Activated CD4-positive, alpha-beta T cell treated with anti-CD3 and anti-CD28 coated beads for 48 hours (primary cell): ENCODE measurements around the gene TERB1.

Source experiments
- DNase-seq: peaks from one replicate; pipeline ENCODE4 v3.0.0-alpha.2; 2020

TERB1 gene

DNA sequence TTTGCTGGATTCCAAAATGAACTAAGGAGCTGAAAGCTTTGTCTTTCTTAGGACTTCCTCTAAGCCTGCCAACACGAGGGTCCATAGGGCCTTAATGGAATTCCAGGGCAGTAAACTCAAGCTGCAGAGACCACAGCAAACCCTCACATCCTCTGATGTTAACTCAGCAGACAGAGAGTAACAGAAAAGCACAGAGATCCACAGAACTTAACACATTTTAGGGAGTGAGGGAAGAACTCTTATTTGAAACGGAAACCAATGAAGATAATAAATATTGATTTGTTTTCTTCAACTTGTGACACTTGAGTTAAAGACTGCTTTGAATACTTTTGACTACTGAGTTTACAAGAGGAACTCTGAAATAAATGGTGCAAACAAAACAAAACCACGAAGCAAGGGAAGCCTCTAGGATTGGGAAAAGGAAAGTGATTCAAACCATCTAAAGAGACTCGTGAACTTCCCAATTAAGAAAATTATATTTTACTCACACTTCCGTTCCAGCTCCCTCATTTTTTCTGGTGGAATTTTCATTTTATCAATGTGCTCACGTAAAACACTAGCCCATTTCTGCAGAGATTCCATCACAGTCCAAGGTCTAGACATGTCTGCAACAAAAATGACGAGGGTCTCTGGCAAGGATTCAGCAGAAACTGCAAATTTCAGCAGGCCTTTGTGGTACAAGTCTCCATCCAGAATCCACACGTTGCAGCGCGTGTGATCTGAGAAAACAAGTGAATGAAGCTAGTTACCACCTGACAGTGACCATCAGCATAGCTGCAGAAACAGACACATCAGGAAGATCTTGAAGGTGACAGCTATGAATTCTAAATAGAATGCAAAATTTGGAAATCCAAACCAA, 59.2 kb downstream of the TERB1 start:
- DNase-seq = no peak

DNA sequence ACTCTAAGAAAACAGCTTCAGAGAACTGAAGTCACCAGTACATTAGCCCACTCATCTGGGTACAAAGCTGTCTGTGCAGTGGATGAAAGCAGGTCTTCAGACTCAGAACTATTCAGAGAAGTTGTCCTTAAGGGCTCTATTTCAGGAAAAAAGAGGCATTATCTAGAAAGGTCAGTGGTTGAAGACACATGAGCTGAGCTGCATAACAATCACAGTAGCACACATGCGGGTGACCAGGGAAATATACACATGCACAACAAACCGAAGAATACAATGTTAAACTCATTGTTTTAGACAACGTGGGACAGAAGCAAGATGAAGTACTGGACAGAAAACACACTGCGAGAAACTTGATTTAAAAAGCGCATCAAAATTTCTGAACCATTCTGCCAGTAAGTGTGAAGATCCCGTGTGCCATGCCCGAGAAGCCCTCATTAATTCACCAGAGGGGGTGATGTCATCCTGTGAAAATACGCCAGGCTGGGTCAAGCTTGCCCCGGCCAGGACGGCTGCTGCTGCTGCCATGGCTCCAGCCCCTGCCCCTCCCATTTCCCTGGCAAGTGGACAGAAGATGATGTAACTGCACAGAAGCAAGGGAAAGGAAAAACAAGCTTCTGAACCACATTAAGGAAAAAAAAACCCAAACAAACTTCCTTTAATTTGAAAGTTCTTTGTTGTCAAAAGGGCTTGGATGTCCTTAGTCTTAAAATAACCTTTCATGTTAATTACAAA, 60.0 kb downstream of the TERB1 start:
- DNase-seq = no peak

DNA sequence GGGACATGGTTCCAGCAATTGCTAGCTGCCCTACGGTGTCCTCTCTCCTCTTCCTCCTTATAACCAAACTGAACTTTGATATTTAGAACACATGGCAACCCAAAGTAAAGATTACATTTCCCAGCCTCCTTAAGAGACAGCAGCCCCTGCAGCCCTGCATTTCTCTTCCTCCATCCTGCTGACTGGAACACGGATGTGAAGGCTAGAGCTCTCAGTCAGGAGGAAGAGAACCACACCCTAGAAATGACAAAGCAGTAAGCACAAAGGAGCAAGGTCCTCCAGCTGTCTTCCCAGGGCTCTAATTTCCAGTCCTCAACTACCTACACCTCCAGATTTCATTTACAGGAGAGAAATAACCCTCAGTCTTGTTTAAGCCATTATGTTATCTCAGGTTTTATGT, 60.9 kb downstream of the TERB1 start:
- DNase-seq = no peak

DNA sequence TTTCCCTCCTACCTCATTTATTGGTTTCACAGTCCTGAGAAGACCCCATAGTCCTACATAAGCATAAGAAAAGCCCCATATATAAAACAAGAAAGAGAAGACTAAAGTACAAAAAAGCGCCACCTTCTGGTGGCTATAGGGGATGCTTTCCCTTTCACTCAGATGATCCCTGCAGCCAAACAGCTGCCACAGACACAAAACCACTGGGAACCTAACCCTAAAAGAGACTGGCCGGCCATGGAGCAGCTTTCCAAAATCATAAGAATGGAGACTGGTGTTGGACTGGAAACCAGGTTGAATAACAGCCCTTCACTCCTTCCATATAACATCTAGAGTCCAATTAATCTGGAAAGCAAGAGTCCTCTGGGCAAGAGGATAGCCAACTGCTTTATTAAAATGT, 61.4 kb downstream of the TERB1 start:
- peak; percentile 48 for DNase-seq

DNA sequence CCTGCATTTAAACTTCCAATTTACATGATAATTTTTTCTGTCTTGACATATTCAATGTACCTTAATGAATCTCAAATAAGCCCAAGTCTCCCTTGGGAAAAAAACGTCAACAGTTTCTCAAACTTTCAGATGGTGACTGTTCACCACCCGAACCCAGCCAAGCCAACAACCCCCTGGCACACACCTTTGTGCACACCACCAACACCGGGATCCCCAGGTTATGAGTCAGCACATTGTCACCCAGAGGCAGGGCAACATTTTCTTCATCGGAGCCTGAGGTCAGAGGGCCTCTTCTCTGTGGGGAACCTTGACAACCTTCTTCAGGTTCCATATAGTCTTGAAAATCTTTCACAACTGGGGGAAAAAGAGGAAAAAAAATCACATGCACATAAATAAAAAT, 65.5 kb downstream of the TERB1 start:
- DNase-seq = no peak

DNA sequence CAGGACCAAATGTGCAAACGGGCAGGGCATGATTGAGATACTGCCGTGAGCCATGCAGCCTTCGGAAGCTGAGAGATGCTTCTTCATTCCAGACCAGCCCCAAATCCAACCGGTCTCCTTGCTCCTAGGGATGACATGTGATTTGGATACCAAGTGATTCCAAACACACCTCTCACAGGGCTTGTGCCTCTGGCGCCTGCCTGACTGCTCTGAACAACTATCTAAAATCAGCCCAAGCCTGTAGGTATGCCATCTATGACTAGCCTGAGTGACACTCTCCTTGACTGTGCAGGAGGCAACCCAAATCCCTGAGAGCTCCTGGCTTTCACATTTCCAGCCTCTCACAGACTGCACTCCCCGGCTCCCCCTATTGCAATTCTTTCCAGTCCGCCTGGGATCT, 70.3 kb downstream of the TERB1 start:
- DNase-seq = no peak

DNA sequence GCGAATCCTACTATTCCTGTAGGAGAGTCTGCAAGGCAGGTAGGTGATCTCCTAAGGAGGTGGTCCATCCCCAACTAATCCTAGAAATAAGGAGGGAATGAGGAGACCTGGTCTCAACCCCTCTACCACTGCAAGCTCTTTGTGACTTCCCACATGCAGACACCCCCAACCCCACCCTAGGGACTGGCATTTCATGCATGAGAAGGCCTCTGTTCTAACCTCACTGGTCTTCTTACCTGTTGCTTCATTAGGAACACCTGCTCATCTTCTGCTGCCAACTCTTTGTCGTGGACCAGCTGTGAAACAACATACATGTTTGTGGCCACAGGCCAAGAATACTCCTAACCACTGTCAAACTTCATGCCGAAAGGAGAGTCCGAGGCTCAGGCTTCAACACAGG, 72.6 kb downstream of the TERB1 start:
- DNase-seq = no peak

DNA sequence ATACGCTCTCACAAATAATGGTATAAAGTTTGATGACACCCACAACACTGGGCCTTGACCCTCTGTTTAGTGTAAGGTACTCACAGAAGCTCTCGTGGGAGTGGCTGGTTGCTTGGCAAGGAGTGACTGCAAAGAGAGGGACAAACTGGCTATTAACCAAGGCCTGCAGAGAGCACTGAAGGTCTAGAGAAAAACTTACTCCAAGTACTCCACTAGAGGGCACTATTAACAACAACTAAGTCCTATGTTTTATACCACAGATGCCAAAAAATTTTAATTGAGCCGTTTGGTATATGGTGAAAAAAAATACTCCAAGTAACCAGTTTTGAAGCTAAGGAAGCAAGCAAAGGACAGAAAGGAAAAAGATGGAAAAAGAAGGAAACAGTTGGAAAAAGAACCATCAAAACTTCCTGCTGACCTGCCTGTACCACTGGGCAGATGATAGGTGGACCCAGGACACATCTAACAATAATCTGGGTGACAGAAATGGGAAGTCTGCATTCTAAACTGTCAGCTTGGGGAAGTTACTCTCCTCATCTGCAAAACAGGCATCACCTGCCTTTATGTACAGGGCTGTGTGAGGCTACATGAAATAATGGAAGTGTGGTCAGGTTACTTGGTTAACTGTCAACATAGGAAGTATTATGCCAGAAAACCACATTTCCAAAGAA, 73.1 kb downstream of the TERB1 start:
- no peak for DNase-seq

DNA sequence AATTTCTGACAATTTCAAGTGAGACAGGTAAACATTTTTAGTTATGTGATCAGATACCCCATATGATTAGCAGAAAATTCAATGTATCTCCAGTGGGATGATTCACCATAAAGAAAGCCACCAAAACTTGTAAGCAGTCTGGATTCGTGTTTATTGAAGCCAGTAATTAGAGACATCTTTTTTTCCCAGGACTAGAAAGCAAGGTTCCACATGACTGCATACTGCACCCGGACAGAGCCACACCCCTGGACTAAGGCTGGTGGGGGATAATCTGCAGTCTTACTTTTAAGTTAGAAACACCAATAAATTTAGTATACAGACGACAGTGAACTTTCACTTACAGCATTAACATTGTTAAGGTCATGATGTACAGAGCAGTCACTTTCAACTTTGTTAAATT, 80.6 kb downstream of the TERB1 start:
- DNase-seq = no peak

DNA sequence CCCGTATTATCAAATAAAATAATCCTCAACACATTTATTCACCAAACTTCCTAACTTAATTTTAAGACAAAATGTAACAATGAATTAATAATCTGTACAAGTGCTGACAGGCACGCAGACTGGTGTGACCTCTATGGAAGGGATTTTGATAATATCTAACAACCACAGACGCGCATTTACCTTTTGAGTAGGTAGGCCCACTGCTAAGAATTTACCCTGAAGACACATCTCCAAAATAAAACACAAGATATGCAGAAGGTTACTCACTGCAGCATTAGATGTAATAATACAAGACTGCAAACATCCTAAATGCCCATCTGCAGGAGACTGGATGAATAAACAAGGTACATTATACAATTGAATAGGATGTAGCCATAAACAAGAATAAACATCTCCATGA, 82.1 kb downstream of the TERB1 start:
- DNase-seq = no peak

DNA sequence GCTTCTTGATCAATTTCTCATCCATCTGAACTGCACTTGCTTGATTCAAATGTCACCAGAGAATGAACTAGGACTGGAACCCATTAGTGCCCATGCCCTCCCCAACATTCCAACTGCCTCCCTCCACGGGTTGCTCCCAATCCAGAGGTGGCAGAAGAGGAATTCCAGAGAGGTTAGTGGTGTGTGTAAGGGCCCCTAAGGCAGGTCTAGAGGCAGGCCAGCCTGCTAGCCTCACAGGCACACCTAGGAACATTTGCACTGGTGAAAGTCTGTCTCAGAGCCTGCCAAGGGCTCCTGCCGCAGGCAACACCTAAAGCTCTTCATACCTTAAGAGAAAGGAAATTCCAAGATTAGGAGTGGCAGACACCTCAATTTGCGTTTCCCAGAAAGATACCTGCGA, 83.6 kb downstream of the TERB1 start:
- DNase-seq = no peak

DNA sequence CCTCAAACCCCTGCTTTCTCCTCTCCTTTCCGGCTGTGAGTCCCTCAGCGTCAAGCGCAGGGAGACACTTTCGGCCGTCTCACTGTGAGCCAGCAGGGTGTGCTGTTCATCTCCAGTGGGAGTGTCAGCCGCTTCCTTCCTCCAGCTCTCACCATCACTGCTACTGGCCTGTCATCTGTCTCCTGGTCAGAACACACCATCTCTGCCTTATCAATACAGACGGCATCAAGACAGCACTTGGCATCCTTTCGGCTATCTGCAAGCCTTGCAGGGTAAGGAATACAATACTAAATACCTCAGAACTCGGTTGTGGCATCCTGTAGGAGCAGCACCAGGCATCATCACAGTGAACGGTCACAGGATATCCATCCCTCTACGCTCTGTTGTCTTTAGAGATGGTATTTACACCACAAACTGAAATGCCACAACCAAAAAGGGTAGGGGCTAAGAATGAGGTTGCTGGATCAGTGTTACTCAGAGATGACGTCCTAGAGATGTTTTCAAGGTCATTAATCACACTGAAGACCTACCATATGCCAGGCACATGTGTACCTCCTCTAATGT, 84.2 kb downstream of the TERB1 start:
- peak; percentile 33 for DNase-seq

DNA sequence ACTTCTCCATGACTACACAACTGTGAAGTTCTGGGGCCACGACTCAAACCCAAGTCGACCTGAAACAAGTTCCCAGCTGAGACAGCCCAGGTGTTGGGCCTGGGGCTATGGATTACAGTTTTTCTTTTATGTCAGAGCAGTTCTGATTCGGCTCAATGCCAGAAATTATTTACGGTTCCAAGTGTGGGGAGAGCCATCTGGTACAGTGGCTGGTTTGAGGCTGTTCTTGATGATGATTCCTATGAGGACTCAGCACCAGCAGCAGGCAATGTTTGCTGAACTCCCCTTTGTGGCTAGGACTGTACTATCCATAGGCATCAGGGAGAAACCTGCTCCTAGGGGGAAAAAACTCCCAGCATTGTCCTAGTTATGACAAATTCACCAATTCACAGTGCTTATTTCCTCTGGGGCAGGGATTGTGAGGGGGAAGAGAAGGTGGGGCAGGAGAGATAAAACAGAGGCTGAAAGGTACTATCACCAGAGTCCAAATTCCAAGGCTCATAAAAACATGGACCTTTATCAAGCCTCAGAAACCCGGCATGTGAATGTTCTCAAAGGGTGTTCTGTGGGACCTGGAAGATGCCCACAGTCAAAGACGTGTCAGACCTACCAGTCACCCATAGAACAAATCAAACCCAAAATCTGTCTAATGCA, 86.6 kb downstream of the TERB1 start:
- DNase-seq = no peak

DNA sequence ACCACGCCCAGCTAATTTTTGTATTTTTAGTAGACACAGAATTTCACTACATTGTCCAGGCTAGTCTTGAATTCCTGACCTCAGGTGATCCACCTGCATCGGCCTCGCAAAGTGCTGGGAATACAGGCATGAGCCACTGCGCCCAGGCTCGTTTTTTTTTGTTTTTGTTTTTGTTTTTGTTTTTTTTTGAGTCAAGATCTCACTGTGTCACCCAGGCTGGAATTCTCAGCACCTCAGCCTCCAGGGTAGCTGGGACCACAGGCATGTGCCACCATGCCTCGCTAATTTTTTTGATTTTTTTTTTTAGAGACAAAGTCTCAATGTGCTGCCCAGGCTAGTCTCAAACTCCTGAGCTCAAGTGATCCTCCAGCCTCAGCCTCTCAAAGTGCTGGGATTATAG, 87.3 kb downstream of the TERB1 start:
- no peak for DNase-seq

DNA sequence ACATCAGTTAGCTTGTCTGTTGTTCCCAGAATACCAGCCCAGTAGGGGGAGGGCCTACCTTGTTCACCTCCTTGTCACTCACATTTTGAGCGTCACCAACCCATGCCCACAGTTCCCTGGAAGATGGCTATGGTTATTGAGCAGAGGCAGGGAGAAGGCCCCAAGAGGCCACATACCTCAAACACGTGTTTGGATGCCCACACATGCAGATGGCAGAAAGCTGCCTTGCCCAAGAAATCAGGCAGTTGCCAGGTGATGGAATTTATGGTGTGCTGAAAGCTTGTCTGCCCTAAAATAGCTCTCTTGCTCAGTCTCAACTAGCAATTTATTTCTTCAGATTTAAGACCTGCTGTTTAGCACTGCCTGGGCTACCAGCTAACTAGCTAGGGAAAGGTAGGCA, 88.3 kb downstream of the TERB1 start:
- DNase-seq = no peak

DNA sequence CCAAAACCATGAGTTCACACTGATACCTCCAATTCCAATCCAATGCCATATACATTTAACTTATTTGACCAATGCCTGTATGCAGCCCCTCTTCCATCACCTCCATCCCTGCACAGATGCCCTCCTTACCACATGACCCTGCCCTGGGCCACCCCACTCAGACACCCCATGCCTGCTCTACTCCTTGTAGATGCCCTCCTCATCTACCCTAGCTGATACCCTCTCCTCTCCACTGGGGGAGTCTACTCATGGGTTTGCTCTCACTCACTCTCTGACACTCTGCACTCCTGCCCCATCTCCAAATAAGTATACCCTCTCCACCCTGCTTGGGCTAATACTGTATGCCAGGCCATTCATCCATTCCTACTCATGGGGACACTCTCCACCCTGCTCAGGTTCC, 88.9 kb downstream of the TERB1 start:
- DNase-seq = no peak

DNA sequence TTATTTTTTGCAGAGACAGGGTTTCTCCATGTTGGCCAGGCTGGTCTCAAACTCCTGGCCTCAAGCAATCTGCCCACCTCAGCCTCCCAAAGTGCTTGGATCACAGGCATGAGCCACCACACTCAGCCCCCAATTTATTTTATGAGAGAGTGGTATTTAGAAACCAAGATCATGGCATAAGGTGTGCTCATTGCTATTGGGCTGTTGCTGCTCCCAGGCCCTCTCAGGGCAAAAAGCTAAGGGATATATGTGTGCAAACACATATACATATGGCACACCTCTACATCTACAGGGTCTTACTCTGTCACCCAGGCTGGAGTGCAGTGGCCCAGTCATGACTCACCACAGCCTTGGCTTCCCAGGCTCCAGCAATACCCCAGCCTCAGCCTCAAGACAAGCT, 89.8 kb downstream of the TERB1 start:
- DNase-seq = no peak

DNA sequence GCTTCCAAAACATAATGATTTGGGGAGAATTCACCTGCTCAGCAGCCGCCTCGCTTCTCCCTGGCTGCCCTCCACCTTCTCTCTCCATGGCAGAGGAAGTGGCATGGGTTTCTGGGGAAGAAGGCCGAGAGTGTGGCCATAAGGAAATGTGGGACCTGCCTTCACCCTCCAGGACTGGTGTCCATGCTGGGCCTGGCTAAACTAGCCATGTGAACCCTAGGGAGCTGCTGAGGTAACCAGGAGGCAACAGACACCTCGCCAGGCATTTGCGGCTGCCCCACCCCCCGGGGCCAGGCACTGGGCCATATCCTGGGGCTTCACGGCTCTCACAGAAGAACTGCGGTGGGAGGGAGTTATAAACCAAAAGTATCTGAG, 94.9 kb downstream of the TERB1 start:
- no peak for DNase-seq

DNA sequence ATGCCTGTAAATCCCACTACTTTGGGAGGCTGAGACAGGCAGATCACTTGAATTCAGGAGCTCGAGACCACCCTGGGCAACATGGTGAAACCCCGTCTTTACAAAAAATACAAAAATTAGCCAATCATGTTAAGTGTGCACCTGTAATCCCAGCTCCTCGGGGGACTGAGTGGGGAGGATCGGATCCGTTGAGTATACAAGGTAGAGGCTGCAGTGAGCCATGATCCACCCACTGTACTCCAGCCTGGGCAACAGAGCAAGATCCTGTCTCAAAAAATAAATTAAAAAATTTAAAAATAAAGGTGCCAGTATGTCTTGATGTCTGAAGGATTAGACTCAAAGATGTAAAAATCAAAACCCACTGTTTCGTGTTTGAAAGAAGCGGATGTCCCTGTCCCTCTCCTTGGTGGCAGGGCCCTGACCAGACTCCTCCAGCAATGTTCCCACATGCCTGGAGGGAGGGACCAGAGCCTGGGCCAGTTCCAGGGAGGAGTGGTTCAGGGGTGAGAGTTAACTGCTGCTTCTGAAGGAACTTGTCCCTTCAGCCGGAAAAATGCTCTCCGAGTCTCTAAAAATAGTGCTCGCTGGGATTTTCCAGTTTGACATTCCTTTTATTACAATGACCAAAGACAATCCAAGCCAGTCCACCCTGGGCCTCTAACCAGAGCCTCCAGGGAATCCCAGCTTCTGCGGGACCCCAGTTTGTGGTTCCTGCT, 95.4 kb downstream of the TERB1 start:
- DNase-seq = no peak
